ENCODE measurements around the gene CLIC5. TPM values are rescaled to one million over a fixed set of nuclear protein-coding genes. Genes with fewer than 3 reads are reported as not detected.

CLIC5 gene
- total RNA-seq, 1 experiment from 2014 or later, result 0.05 TPM

DNA sequence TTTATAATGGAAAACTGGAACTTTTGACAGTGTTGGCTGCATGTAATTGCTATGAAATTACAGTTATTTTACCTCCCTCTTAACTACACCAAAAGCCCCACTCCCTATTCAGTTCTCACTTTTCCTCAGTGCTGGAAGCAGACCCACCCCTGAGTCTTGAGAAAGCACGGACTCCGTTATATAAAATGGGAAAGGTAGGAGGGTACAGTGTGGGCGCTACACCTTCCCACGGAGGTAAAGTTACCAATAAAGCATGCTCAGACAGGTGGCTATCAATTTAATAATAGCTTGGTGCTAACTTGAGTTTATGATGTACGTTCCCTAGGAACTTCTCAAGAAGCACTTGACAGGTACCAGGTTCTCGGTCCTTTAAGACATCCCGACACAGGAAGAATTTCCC lies 59.0 kb downstream of the CLIC5 start:
- H3K36me3 ChIP-seq (ENCODE audit: control insufficient read depth, insufficient read depth, low read length), result no peaks in the 10 kb centered on the region; the same call in 1 of the 2 replicates
- H3K27ac ChIP-seq (ENCODE audit: low read length), result no peak overlapping the region
- intact Hi-C loops (cut with micrococcal nuclease; ENCODE audit: unreplicated experiment) (no loop called here), in situ Hi-C loops (cut with HindIII; ENCODE audit: low pct_unique_long_range_greater_than_20kb, low sequenced_read_pairs) (no loop called here)
- CTCF ChIA-PET, result no interaction called here
- no peaks in the 10 kb centered on the region for H3K9me3 ChIP-seq (ENCODE audit: control insufficient read depth, insufficient read depth, low read depth, low read length)
- H3K4me1 ChIP-seq (ENCODE audit: control insufficient read depth, insufficient read depth, low read length), result no peaks in the 10 kb centered on the region
- DNase-seq (ENCODE audit: low read depth, low spot score) (no peak), ATAC-seq (no peak)
- BruUV-seq (replicated peaks), result no TSS peak
- no peak overlapping the region for H3K4me3 ChIP-seq (ENCODE audit: low read depth in 2 of 2, low read length in 2 of 2)
- TF ChIP-seq, protein P1, sequence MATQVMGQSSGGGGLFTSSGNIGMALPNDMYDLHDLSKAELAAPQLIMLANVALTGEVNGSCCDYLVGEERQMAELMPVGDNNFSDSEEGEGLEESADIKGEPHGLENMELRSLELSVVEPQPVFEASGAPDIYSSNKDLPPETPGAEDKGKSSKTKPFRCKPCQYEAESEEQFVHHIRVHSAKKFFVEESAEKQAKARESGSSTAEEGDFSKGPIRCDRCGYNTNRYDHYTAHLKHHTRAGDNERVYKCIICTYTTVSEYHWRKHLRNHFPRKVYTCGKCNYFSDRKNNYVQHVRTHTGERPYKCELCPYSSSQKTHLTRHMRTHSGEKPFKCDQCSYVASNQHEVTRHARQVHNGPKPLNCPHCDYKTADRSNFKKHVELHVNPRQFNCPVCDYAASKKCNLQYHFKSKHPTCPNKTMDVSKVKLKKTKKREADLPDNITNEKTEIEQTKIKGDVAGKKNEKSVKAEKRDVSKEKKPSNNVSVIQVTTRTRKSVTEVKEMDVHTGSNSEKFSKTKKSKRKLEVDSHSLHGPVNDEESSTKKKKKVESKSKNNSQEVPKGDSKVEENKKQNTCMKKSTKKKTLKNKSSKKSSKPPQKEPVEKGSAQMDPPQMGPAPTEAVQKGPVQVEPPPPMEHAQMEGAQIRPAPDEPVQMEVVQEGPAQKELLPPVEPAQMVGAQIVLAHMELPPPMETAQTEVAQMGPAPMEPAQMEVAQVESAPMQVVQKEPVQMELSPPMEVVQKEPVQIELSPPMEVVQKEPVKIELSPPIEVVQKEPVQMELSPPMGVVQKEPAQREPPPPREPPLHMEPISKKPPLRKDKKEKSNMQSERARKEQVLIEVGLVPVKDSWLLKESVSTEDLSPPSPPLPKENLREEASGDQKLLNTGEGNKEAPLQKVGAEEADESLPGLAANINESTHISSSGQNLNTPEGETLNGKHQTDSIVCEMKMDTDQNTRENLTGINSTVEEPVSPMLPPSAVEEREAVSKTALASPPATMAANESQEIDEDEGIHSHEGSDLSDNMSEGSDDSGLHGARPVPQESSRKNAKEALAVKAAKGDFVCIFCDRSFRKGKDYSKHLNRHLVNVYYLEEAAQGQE (IDR thresholded peaks at IDR 0.05; ENCODE audit: insufficient read depth in 1 of 2, low read depth in 2 of 2, low read length in 1 of 2), result no peak
- TF ChIP-seq TCF7L2 (IDR thresholded peaks at IDR 0.05; ENCODE audit: low read depth, low read length), result no peak
- TF ChIP-seq, protein P2, sequence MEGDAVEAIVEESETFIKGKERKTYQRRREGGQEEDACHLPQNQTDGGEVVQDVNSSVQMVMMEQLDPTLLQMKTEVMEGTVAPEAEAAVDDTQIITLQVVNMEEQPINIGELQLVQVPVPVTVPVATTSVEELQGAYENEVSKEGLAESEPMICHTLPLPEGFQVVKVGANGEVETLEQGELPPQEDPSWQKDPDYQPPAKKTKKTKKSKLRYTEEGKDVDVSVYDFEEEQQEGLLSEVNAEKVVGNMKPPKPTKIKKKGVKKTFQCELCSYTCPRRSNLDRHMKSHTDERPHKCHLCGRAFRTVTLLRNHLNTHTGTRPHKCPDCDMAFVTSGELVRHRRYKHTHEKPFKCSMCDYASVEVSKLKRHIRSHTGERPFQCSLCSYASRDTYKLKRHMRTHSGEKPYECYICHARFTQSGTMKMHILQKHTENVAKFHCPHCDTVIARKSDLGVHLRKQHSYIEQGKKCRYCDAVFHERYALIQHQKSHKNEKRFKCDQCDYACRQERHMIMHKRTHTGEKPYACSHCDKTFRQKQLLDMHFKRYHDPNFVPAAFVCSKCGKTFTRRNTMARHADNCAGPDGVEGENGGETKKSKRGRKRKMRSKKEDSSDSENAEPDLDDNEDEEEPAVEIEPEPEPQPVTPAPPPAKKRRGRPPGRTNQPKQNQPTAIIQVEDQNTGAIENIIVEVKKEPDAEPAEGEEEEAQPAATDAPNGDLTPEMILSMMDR (IDR thresholded peaks at IDR 0.05), result no peak
- no peak for TF ChIP-seq POLR2AphosphoS5 (IDR thresholded peaks at IDR 0.05; ENCODE audit: low read depth, low read length)
- TF ChIP-seq SIN3A (IDR thresholded peaks at IDR 0.05; ENCODE audit: borderline replicate concordance, insufficient read depth, low read depth, low read length), result no peak
- H3K27me3 ChIP-seq (ENCODE audit: control insufficient read depth, insufficient read depth, low read length), result peaks cover 9% of the 10 kb centered on the region
- POLR2A ChIA-PET, result no interaction called here

DNA sequence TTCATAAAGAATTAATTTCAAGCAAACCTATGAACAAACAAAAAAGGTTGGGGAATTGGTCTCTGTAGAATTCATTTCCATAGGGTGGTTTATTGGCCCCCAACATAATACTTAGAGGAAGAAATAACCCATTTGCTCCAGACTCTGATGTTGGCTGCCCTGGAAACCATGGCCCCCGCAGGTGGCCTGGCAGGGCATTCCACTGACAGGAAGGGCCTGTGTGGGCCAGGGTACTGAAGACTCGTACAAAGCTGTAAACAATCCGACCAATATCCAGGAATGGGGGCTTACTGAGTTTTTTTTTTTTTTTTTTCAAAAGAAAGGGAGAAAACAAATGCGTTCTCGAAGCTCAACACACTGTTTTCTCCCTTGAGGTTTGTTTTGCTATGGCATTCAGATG lies 59.5 kb downstream of the CLIC5 start:
- no TSS peak for BruUV-seq (replicated peaks)
- POLR2A ChIA-PET, result no interaction called here
- CTCF ChIA-PET, result no interaction called here

More for the DNA sequence above, 59.5 kb downstream of the CLIC5 start:
- Histone ChIP-seq H3K9me3 (ENCODE audit: control insufficient read depth, insufficient read depth, low read depth, low read length) (no peaks in the 10 kb centered on the region), H3K4me1 (ENCODE audit: control insufficient read depth, insufficient read depth, low read length) (no peaks in the 10 kb centered on the region), H3K36me3 (ENCODE audit: control insufficient read depth, insufficient read depth, low read length) (no peaks in the 10 kb centered on the region; the same call in 1 of the 2 replicates), H3K4me3 (ENCODE audit: low read depth in 2 of 2, low read length in 2 of 2) (no peak overlapping the region), H3K27ac (ENCODE audit: low read length) (no peak overlapping the region), H3K27me3 (ENCODE audit: control insufficient read depth, insufficient read depth, low read length) (peaks cover 9% of the 10 kb centered on the region)
- TF ChIP-seq POLR2AphosphoS5 (IDR thresholded peaks at IDR 0.05; ENCODE audit: low read depth, low read length) (no peak), SIN3A (IDR thresholded peaks at IDR 0.05; ENCODE audit: borderline replicate concordance, insufficient read depth, low read depth, low read length) (no peak), TCF7L2 (IDR thresholded peaks at IDR 0.05; ENCODE audit: low read depth, low read length) (no peak)
- TF ChIP-seq, protein P2 (IDR thresholded peaks at IDR 0.05), result no peak
- TF ChIP-seq, protein P1 (IDR thresholded peaks at IDR 0.05; ENCODE audit: insufficient read depth in 1 of 2, low read depth in 2 of 2, low read length in 1 of 2), result no peak
- DNase-seq (ENCODE audit: low read depth, low spot score) (no peak), ATAC-seq (no peak)
- intact Hi-C loops (cut with micrococcal nuclease; ENCODE audit: unreplicated experiment) (no loop called here), in situ Hi-C loops (cut with HindIII; ENCODE audit: low pct_unique_long_range_greater_than_20kb, low sequenced_read_pairs) (no loop called here)

All from Panc1 (cell line).